Uterus (tissue), 2 donors: Measurements from ENCODE around the gene LRRC25.

Experiments
- POLR2A ChIP-seq, 2 donors: fragments of 450-650 bp; IDR thresholded peaks; one replicate each; pipeline ENCODE4 v1.6.1; 2016; ENCODE audit warnings: antibody characterized with exemption in 2 of 2, mild to moderate bottlenecking in 1 of 2, moderate library complexity in 1 of 2
- TF ChIP-seq, protein P1 (sequence below), 4 experiments: fragments of 200-600 bp in 2 of 4; fragments of 450-650 bp in 2 of 4; sonication (generic) in 2 of 4; IDR thresholded peaks; one replicate each; pipeline ENCODE4 v1.5.1; 2016 to 2019; ENCODE audit warnings: antibody characterized with exemption in 4 of 4, mild to moderate bottlenecking in 2 of 4, moderate library complexity in 1 of 4

DNA sequence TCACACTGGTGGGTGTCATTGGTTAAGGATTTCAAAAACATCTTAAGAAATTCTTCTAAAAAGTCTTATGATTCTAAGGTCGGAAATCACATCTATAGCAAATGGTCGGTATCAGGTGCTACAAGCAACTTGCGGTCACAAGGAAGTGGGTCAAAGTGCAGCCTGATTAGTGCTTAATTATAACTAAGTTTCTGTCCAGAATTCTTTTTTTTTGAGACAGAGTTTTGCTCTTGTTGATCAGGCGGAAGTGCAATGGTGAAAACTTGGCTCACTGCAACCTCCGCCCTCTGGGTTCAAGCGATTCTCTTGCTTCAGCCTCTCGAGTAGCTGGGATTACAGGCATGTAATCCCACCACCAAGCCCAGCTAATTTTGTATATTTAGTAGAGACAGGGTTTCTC, 12.6 kb downstream of the LRRC25 start:
- TF ChIP-seq, protein P1, sequence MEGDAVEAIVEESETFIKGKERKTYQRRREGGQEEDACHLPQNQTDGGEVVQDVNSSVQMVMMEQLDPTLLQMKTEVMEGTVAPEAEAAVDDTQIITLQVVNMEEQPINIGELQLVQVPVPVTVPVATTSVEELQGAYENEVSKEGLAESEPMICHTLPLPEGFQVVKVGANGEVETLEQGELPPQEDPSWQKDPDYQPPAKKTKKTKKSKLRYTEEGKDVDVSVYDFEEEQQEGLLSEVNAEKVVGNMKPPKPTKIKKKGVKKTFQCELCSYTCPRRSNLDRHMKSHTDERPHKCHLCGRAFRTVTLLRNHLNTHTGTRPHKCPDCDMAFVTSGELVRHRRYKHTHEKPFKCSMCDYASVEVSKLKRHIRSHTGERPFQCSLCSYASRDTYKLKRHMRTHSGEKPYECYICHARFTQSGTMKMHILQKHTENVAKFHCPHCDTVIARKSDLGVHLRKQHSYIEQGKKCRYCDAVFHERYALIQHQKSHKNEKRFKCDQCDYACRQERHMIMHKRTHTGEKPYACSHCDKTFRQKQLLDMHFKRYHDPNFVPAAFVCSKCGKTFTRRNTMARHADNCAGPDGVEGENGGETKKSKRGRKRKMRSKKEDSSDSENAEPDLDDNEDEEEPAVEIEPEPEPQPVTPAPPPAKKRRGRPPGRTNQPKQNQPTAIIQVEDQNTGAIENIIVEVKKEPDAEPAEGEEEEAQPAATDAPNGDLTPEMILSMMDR (IDR thresholded peaks at IDR 0.05) = no peak
- TF ChIP-seq POLR2A (IDR thresholded peaks at IDR 0.05) = no peak
